Muscle of leg (tissue), 16 donors: ENCODE measurements around the gene PRSS3. TPM values are rescaled to one million over a fixed set of nuclear protein-coding genes. Genes with fewer than 3 reads are reported as not detected.
"Not testable (repeated sequence)": the region's sequence is repeated elsewhere in the genome, so short reads cannot be mapped to it uniquely, and the experiment has no call there.

ENCODE experiments used
- DNase-seq: peaks from one replicate; pipeline ENCODE4 v3.0.0; 2013
- H3K27ac ChIP-seq: one replicate; pipeline ENCODE4 v1.5.1; 2013; ENCODE audit warnings: mild to moderate bottlenecking, low read length, control low read depth
- H3K27me3 ChIP-seq: one replicate; pipeline ENCODE4 v1.6.1; 2013; ENCODE audit warnings: low read length; ENCODE audit not compliant: control insufficient read depth, insufficient read depth
- H3K36me3 ChIP-seq: one replicate; pipeline ENCODE4 v1.6.1; 2013; ENCODE audit warnings: low read length; ENCODE audit not compliant: control insufficient read depth, insufficient read depth
- H3K4me1 ChIP-seq: one replicate; pipeline ENCODE4 v1.6.1; 2013; ENCODE audit warnings: low read length; ENCODE audit not compliant: control insufficient read depth, insufficient read depth
- H3K4me3 ChIP-seq: one replicate; pipeline ENCODE4 v1.5.1; 2013; ENCODE audit warnings: low read length, control low read depth
- H3K9me3 ChIP-seq: replicated peaks from 2 replicates; pipeline ENCODE4 v1.6.1; 2013; ENCODE audit warnings: low read depth, low read length; ENCODE audit not compliant: control insufficient read depth
- WGBS: methylation state at CpG from one replicate; pipeline ENCODE4 v1.1.5; 2013; ENCODE audit warnings: missing lambda C conversion rate; ENCODE audit not compliant: insufficient coverage; 5-methylcytosine and 5-hydroxymethylcytosine counted together
- long read RNA-seq, 11 donors: transcript quantifications; one replicate each; lab custom pipeline, GENCODE V29; 2026
- polyA plus RNA-seq, 8 donors: library from polyadenylated mRNA; unstranded; fragments of 120-200 nt; gene quantifications; one replicate each; pipeline versions ENCODE4 v1.2.1 to v1.2.3, GENCODE V29; 2013; ENCODE audit warnings: inconsistent platforms in 1 of 8, low replicate concordance in 1 of 8; ENCODE audit not compliant: insufficient read length in 8 of 8, insufficient read depth in 1 of 8
- total RNA-seq: library from RNA; stranded (reverse); fragments of 120-200 nt; gene quantifications from one replicate; pipeline ENCODE4 v1.2.4, GENCODE V29; 2013

PRSS3 gene
- 0.09 TPM for total RNA-seq
- 1 to 10 TPM in 3 of 8 donors, under 1 TPM in 3, not detected in 2; 0.18 to 3.2 (median 0.88) TPM for polyA plus RNA-seq
- long read RNA-seq, donor 1, result 0 reads
- long read RNA-seq, donor 2, partial matches to known transcripts, result 0 of 1 reads
- long read RNA-seq, donor 2, other reads (novel, unspliced or antisense), result 0 of 1 reads
- long read RNA-seq, donor 3, result 0 reads
- long read RNA-seq, donor 4, result 0 reads
- long read RNA-seq, donor 5, result 0 reads
- long read RNA-seq, donor 6, result 0 reads
- long read RNA-seq, donor 7, result 0 reads
- long read RNA-seq, donor 8, result 0 reads
- long read RNA-seq, donor 9, result 0 reads
- long read RNA-seq, donor 10, result 0 reads
- long read RNA-seq, donor 11, result 0 reads

GRCh38 chr9:33795281-33795680 lies at the start of gene PRSS3:
PRSS3 (plus strand) TSS chr9:33795561; CDS start chr9:33795574, 13 bp downstream.
- Histone ChIP-seq H3K4me1 (no peaks in the 10 kb centered on the region), H3K36me3 (no peaks in the 10 kb centered on the region), H3K27me3 (peaks cover 10% of the 10 kb centered on the region), H3K4me3 (no peak within 1 kb of the TSS), H3K27ac (no peak within 1 kb of the TSS), H3K9me3 (no peaks in the 10 kb centered on the region)
- DNase-seq, result no peak
- 72% methylated on average over 2 of the region's 4 CpGs for WGBS

GRCh38 chr9:33748633-33749304 lies 46.6 kb upstream of the PRSS3 start:
- Histone ChIP-seq H3K36me3 (no peaks in the 10 kb centered on the region), H3K4me1 (peaks cover 7% of the 10 kb centered on the region), H3K27ac (no peak overlapping the region), H3K27me3 (peaks cover 37% of the 10 kb centered on the region), H3K4me3 (no peak overlapping the region), H3K9me3 (no peaks in the 10 kb centered on the region)
- DNase-seq, result no peak
- 83% methylated on average over 15 of the region's 22 CpGs for WGBS

GRCh38 chr9:33749305-33749654 lies 46.1 kb upstream of the PRSS3 start:
- WGBS, result no CpG with 5 or more reads among the region's 6 CpGs
- H3K9me3 ChIP-seq, H3K27ac ChIP-seq, DNase-seq, H3K36me3 ChIP-seq, H3K4me1 ChIP-seq, H3K4me3 ChIP-seq: not testable (repeated sequence)
- peaks cover 40% of the 10 kb centered on the region for H3K27me3 ChIP-seq

- H3K27me3 ChIP-seq, result peaks cover 44% of the 10 kb centered on the region
- no peaks in the 10 kb centered on the region for H3K9me3 ChIP-seq
- 6% methylated on average over 35 of the region's 35 CpGs for WGBS
- H3K27ac ChIP-seq, result no peak overlapping the region
- H3K4me3 ChIP-seq, result no peak overlapping the region
- no peaks in the 10 kb centered on the region for H3K36me3 ChIP-seq
- H3K4me1 ChIP-seq, result peaks cover 7% of the 10 kb centered on the region
- DNase-seq, result no peak
Measured at GRCh38 chr9:33750307-33750838, 45.0 kb upstream of the PRSS3 start.

GRCh38 chr9:33750839-33751339 lies 44.5 kb upstream of the PRSS3 start:
- Histone ChIP-seq H3K27me3 (peaks cover 45% of the 10 kb centered on the region), H3K36me3 (no peaks in the 10 kb centered on the region), H3K4me3 (no peak overlapping the region), H3K4me1 (peaks cover 7% of the 10 kb centered on the region), H3K9me3 (no peaks in the 10 kb centered on the region), H3K27ac (no peak overlapping the region)
- WGBS, result 1% methylated on average over 27 of the region's 31 CpGs
- DNase-seq, result no peak

- no peaks in the 10 kb centered on the region for H3K9me3 ChIP-seq
- 41% methylated on average over 11 of the region's 12 CpGs for WGBS
- DNase-seq, result no peak
- H3K27ac ChIP-seq, result no peak overlapping the region
- H3K4me3 ChIP-seq, result no peak overlapping the region
- H3K4me1 ChIP-seq, result peaks cover 7% of the 10 kb centered on the region
- H3K27me3 ChIP-seq, result peaks cover 45% of the 10 kb centered on the region
- H3K36me3 ChIP-seq, result no peaks in the 10 kb centered on the region
Measured at GRCh38 chr9:33751536-33752129, 43.7 kb upstream of the PRSS3 start.

- H3K27me3 ChIP-seq, result peaks cover 45% of the 10 kb centered on the region
- no peak overlapping the region for H3K4me3 ChIP-seq
- no CpG with 5 or more reads among the region's 4 CpGs for WGBS
- H3K36me3 ChIP-seq, result no peaks in the 10 kb centered on the region
- H3K27ac ChIP-seq, result no peak overlapping the region
- H3K9me3 ChIP-seq, result no peaks in the 10 kb centered on the region
- H3K4me1 ChIP-seq, result peaks cover 7% of the 10 kb centered on the region
- DNase-seq, result no peak
Measured at GRCh38 chr9:33752130-33752637, 43.2 kb upstream of the PRSS3 start.

- not testable (repeated sequence) for H3K4me1 ChIP-seq, H3K4me3 ChIP-seq, H3K9me3 ChIP-seq, H3K36me3 ChIP-seq, H3K27ac ChIP-seq, DNase-seq
- H3K27me3 ChIP-seq, result peaks cover 45% of the 10 kb centered on the region
- WGBS, result 100% methylated on average over 1 of the region's 5 CpGs
Measured at GRCh38 chr9:33752789-33753188, 42.6 kb upstream of the PRSS3 start.

- H3K9me3 ChIP-seq, H3K4me1 ChIP-seq, H3K27ac ChIP-seq, H3K36me3 ChIP-seq, DNase-seq, H3K4me3 ChIP-seq, H3K27me3 ChIP-seq: not testable (repeated sequence)
- WGBS, result no CpG with 5 or more reads among the region's 2 CpGs
Measured at GRCh38 chr9:33759648-33760047, 35.7 kb upstream of the PRSS3 start.

GRCh38 chr9:33762343-33762742 lies 33.0 kb upstream of the PRSS3 start:
- H3K27ac ChIP-seq, result no peak overlapping the region
- WGBS, result 83% methylated on average over 4 of the region's 6 CpGs
- no peaks in the 10 kb centered on the region for H3K36me3 ChIP-seq
- no peaks in the 10 kb centered on the region for H3K9me3 ChIP-seq
- H3K4me1 ChIP-seq, result no peaks in the 10 kb centered on the region
- H3K4me3 ChIP-seq, result no peak overlapping the region
- no peaks in the 10 kb centered on the region for H3K27me3 ChIP-seq
- no peak for DNase-seq
